HCT116 (cell line): ENCODE results near the gene GPR62.

Source experiments
- CBX3 ChIP-seq: IDR thresholded peaks from 2 replicates; pipeline ENCODE4 v1.6.1; 2012; ENCODE audit warnings: low read depth
- CEBPB ChIP-seq: IDR thresholded peaks from 2 replicates; pipeline ENCODE4 v1.6.1; 2012; ENCODE audit warnings: low read depth
- CTCF ChIP-seq, 3 experiments: fragments of 200-600 bp in 1 of 3; sonication (generic) in 1 of 3; IDR thresholded peaks in 2 of 3; conservative IDR thresholded peaks in 1 of 3; 2 replicates each; pipeline ENCODE4 v1.5.1; 2012 to 2017; ENCODE audit warnings: low read depth in 2 of 3, low read length in 2 of 3, antibody characterized with exemption in 1 of 3, borderline replicate concordance in 1 of 3, control low read depth in 1 of 3, mild to moderate bottlenecking in 1 of 3, mixed read lengths in 1 of 3, mixed run types in 1 of 3, moderate library complexity in 1 of 3; ENCODE audit not compliant: insufficient read depth in 1 of 3
- EGR1 ChIP-seq: IDR thresholded peaks from 2 replicates; pipeline ENCODE4 v1.6.1; 2012; ENCODE audit warnings: low read depth
- EZH2 ChIP-seq: fragments of 200-600 bp; sonication (generic); IDR thresholded peaks from 2 replicates; pipeline ENCODE4 v1.6.1; 2017; ENCODE audit warnings: antibody characterized with exemption, mixed run types
- EZH2phosphoT487 ChIP-seq: fragments of 200-600 bp; IDR thresholded peaks from 2 replicates; pipeline ENCODE4 v1.6.1; 2018; ENCODE audit warnings: antibody characterized with exemption, borderline replicate concordance
- FOSL1 ChIP-seq: IDR thresholded peaks from 2 replicates; pipeline ENCODE4 v1.6.1; 2012; ENCODE audit warnings: low read depth
- POLR2A ChIP-seq: IDR thresholded peaks from 2 replicates; pipeline ENCODE4 v1.7.0; 2011; ENCODE audit warnings: borderline replicate concordance; ENCODE audit not compliant: insufficient read depth, insufficient read length; ENCODE audit errors: extremely low read depth
- POLR2AphosphoS5 ChIP-seq: IDR thresholded peaks from 2 replicates; pipeline ENCODE4 v1.6.1; 2011; ENCODE audit warnings: mild to moderate bottlenecking, low read depth, low read length, moderate library complexity
- RAD21 ChIP-seq: IDR thresholded peaks from 2 replicates; pipeline ENCODE4 v1.6.1; 2012; ENCODE audit warnings: low read depth, mild to moderate bottlenecking
- SRF ChIP-seq: IDR thresholded peaks from 2 replicates; pipeline ENCODE4 v1.6.1; 2012; ENCODE audit warnings: low read depth
- ZNF274 ChIP-seq: fragments of 200-500 bp; sonication (Bioruptor generic); IDR thresholded peaks from 2 replicates; pipeline ENCODE4 v1.6.1; 2014; ENCODE audit warnings: mild to moderate bottlenecking, low read depth, low read length, inconsistent platforms
- TF ChIP-seq, protein P1 (sequence below): IDR thresholded peaks from 2 replicates; pipeline ENCODE4 v1.6.1; 2011; ENCODE audit warnings: mild to moderate bottlenecking, low read length, moderate library complexity; ENCODE audit not compliant: insufficient replicate concordance; ENCODE audit errors: extremely low read depth
- TF ChIP-seq, protein P2 (sequence below): IDR thresholded peaks from 2 replicates; pipeline ENCODE4 v1.6.1; 2012; ENCODE audit warnings: low read depth

DNA sequence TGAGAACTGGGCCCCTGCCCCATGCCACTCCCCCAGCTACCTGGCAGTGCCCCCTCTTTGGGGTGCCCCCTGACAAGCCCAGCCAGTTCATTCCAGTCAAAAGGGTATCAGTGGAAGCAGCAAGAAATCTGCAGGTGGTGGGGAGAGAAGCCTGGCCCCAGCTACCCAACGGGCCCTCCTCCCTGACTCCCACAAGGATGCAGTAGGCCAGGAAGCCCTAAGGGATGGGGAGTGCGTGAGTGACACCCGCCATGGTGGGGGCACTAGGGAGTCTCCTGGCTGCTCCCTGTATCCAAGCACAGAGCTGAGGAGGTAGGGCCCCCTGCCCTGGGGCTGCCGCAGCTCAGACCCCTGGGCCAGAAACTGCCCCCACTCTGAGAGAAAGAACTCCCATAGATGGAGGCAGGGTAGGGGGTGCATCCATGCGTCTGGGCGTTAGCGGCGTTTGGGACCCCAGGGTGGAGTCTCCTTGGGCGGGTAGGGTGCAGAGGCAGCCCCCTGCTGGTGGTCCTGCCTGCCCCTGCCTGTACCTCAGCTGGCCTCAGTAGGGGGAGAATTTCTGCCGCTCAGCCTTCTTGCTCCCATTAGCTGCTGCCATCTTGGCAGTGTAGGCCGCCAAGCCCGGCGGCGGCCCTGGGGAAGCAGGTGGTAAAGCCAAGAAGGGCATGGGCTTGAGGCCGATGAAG, 2.5 kb downstream of the GPR62 start:
- no peak for TF ChIP-seq CTCF (IDR thresholded peaks at IDR 0.05 in 2 of 3, conservative IDR thresholded peaks at IDR 0.05 in 1 of 3; ENCODE audit: borderline replicate concordance in 1 of 3, insufficient read depth in 1 of 3, low read depth in 2 of 3, low read length in 2 of 3)
- no peak for TF ChIP-seq RAD21
- no peak for TF ChIP-seq FOSL1
- no peak for TF ChIP-seq SRF
- no peak for TF ChIP-seq EZH2phosphoT487
- TF ChIP-seq POLR2AphosphoS5 = no peak
- TF ChIP-seq, protein P1, sequence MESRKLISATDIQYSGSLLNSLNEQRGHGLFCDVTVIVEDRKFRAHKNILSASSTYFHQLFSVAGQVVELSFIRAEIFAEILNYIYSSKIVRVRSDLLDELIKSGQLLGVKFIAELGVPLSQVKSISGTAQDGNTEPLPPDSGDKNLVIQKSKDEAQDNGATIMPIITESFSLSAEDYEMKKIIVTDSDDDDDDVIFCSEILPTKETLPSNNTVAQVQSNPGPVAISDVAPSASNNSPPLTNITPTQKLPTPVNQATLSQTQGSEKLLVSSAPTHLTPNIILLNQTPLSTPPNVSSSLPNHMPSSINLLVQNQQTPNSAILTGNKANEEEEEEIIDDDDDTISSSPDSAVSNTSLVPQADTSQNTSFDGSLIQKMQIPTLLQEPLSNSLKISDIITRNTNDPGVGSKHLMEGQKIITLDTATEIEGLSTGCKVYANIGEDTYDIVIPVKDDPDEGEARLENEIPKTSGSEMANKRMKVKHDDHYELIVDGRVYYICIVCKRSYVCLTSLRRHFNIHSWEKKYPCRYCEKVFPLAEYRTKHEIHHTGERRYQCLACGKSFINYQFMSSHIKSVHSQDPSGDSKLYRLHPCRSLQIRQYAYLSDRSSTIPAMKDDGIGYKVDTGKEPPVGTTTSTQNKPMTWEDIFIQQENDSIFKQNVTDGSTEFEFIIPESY = no peak
- no peak for TF ChIP-seq POLR2A
- TF ChIP-seq ZNF274 = no peak
- no peak for TF ChIP-seq CEBPB
- no peak for TF ChIP-seq CBX3
- TF ChIP-seq, protein P2, sequence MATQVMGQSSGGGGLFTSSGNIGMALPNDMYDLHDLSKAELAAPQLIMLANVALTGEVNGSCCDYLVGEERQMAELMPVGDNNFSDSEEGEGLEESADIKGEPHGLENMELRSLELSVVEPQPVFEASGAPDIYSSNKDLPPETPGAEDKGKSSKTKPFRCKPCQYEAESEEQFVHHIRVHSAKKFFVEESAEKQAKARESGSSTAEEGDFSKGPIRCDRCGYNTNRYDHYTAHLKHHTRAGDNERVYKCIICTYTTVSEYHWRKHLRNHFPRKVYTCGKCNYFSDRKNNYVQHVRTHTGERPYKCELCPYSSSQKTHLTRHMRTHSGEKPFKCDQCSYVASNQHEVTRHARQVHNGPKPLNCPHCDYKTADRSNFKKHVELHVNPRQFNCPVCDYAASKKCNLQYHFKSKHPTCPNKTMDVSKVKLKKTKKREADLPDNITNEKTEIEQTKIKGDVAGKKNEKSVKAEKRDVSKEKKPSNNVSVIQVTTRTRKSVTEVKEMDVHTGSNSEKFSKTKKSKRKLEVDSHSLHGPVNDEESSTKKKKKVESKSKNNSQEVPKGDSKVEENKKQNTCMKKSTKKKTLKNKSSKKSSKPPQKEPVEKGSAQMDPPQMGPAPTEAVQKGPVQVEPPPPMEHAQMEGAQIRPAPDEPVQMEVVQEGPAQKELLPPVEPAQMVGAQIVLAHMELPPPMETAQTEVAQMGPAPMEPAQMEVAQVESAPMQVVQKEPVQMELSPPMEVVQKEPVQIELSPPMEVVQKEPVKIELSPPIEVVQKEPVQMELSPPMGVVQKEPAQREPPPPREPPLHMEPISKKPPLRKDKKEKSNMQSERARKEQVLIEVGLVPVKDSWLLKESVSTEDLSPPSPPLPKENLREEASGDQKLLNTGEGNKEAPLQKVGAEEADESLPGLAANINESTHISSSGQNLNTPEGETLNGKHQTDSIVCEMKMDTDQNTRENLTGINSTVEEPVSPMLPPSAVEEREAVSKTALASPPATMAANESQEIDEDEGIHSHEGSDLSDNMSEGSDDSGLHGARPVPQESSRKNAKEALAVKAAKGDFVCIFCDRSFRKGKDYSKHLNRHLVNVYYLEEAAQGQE = no peak
- TF ChIP-seq EZH2 = no peak
- no peak for TF ChIP-seq EGR1
